SK-MEL-5 (cell line): Measurements from ENCODE around the gene TXNDC9. TPM values are rescaled to one million over a fixed set of nuclear protein-coding genes. Genes with fewer than 3 reads are reported as not detected.
"Not testable (repeated sequence)": the region's sequence is repeated elsewhere in the genome, so short reads cannot be mapped to it uniquely, and the experiment has no call there.

Source experiments
- DNase-seq: peaks from one replicate; pipeline ENCODE4 v3.0.0-alpha.2; 2016; ENCODE audit warnings: low read depth, low spot score
- in situ Hi-C: cut with HindIII; loops from 2 replicates; pipeline ENCODE4 v1.10.0; 2016; ENCODE audit warnings: low sequenced_read_pairs, high pct_unique_total_duplicates, low pct_unique_long_range_greater_than_20kb
- polyA plus RNA-seq, 2 experiments: library from polyadenylated mRNA; depleted of rRNA; stranded (reverse); fragments of >200 nt; gene quantifications; 2 replicates each; pipeline ENCODE4 v1.2.3, GENCODE V29; 2015
- total RNA-seq: library from RNA; depleted of rRNA; stranded (reverse); fragments of >200 nt; shearing (Covaris generic); gene quantifications from 2 replicates; pipeline ENCODE4 v1.2.3, GENCODE V29; 2014; rRNA removed

The TXNDC9 gene
- total RNA-seq: 63.1 and 71.9 TPM in 2 replicates
- 41.3 and 44.6 TPM in 2 replicates for polyA plus RNA-seq (2015; cell fraction: cytosol; rRNA removed)
- polyA plus RNA-seq (2015; cell fraction: nucleus; rRNA removed): 25.4 and 35.4 TPM in 2 replicates

GRCh38 chr2:99335911-99336803 is at the start of gene TXNDC9:
Gene TXNDC9 (minus strand): TSS chr2:99336333. CDS start chr2:99333210, 3,123 bp downstream.
- peak; percentile 99 for DNase-seq
- in situ Hi-C loops: no loop called here

GRCh38 chr2:99382143-99382542 is 46.0 kb upstream of the TXNDC9 start:
- no peak for DNase-seq
- in situ Hi-C loops: no loop called here

- no peak for DNase-seq
- in situ Hi-C loops: no loop called here
Observed at GRCh38 chr2:99380376-99381010, 44.4 kb upstream of the TXNDC9 start.

- no peak for DNase-seq
- in situ Hi-C loops: no loop called here
Observed at GRCh38 chr2:99377879-99378278, 41.7 kb upstream of the TXNDC9 start.

- in situ Hi-C loops: no loop called here
- DNase-seq: no peak
Observed at GRCh38 chr2:99376254-99376864, 40.2 kb upstream of the TXNDC9 start.

- DNase-seq: no peak
- in situ Hi-C loops: no loop called here
Observed at GRCh38 chr2:99374747-99375146, 38.6 kb upstream of the TXNDC9 start.

- DNase-seq: no peak
- in situ Hi-C loops: no loop called here
Observed at GRCh38 chr2:99373144-99373543, 37.0 kb upstream of the TXNDC9 start.

- in situ Hi-C loops, DNase-seq: not testable (repeated sequence)
Observed at GRCh38 chr2:99368854-99369253, 32.7 kb upstream of the TXNDC9 start.

- DNase-seq: no peak
- in situ Hi-C loops: no loop called here
Observed at GRCh38 chr2:99365661-99366060, 29.5 kb upstream of the TXNDC9 start.

GRCh38 chr2:99356853-99357252 is 20.7 kb upstream of the TXNDC9 start:
- in situ Hi-C loops: no loop called here
- no peak for DNase-seq

- DNase-seq, in situ Hi-C loops: not testable (repeated sequence)
Observed at GRCh38 chr2:99354825-99355224, 18.7 kb upstream of the TXNDC9 start.

GRCh38 chr2:99354070-99354469 is 17.9 kb upstream of the TXNDC9 start:
- DNase-seq: no peak
- in situ Hi-C loops: no loop called here

- no peak for DNase-seq
- in situ Hi-C loops: no loop called here
Observed at GRCh38 chr2:99350194-99350593, 14.1 kb upstream of the TXNDC9 start.

GRCh38 chr2:99348173-99348572 is 12.0 kb upstream of the TXNDC9 start:
- in situ Hi-C loops: no loop called here
- DNase-seq: no peak

- in situ Hi-C loops: no loop called here
- DNase-seq: no peak
Observed at GRCh38 chr2:99346218-99346617, 10.1 kb upstream of the TXNDC9 start.

- in situ Hi-C loops: not testable (repeated sequence)
Observed at GRCh38 chr2:99345446-99345845, 9.3 kb upstream of the TXNDC9 start.

GRCh38 chr2:99342536-99342935 is 6.4 kb upstream of the TXNDC9 start:
- in situ Hi-C loops: no loop called here
- no peak for DNase-seq

More at GRCh38 chr2:99345446-99345845, 9.3 kb upstream of the TXNDC9 start:
- not testable (repeated sequence) for DNase-seq

GRCh38 chr2:99340669-99341236 is 4.6 kb upstream of the TXNDC9 start:
- no peak for DNase-seq
- in situ Hi-C loops: no loop called here
